ENCODE data around the gene ARHGAP6.

GRCh38 chrX:11334165-11334564 is 331.6 kb downstream of the ARHGAP6 start:
- TF ChIP-seq, protein P1, sequence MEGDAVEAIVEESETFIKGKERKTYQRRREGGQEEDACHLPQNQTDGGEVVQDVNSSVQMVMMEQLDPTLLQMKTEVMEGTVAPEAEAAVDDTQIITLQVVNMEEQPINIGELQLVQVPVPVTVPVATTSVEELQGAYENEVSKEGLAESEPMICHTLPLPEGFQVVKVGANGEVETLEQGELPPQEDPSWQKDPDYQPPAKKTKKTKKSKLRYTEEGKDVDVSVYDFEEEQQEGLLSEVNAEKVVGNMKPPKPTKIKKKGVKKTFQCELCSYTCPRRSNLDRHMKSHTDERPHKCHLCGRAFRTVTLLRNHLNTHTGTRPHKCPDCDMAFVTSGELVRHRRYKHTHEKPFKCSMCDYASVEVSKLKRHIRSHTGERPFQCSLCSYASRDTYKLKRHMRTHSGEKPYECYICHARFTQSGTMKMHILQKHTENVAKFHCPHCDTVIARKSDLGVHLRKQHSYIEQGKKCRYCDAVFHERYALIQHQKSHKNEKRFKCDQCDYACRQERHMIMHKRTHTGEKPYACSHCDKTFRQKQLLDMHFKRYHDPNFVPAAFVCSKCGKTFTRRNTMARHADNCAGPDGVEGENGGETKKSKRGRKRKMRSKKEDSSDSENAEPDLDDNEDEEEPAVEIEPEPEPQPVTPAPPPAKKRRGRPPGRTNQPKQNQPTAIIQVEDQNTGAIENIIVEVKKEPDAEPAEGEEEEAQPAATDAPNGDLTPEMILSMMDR (IDR thresholded peaks at IDR 0.05; ENCODE audit: low read length), result no peak
- no peak for TF ChIP-seq EZH2 (optimal IDR thresholded peaks at IDR 0.05; ENCODE audit: low read depth, low read length)
- TF ChIP-seq EZH2phosphoT487 (IDR thresholded peaks at IDR 0.05; ENCODE audit: low read length), result no peak
